MM.1S (cell line): ENCODE measurements around the gene AMT.

Experiments used
- EZH2 ChIP-seq: fragments of 300-600 bp; sonication (generic); optimal IDR thresholded peaks from 2 replicates; pipeline ENCODE3; 2017; ENCODE audit warnings: low read depth, mild to moderate bottlenecking, antibody characterized with exemption, low read length, mixed read lengths
- EZH2phosphoT487 ChIP-seq: fragments of 300-600 bp; sonication (generic); IDR thresholded peaks from 2 replicates; pipeline ENCODE4 v1.6.1; 2018; ENCODE audit warnings: antibody characterized with exemption, low read length
- TF ChIP-seq, protein P1 (sequence below): fragments of 300-600 bp; sonication (generic); IDR thresholded peaks from 2 replicates; pipeline ENCODE4 v1.5.1; 2016; ENCODE audit warnings: antibody characterized with exemption, low read length, mixed read lengths

DNA sequence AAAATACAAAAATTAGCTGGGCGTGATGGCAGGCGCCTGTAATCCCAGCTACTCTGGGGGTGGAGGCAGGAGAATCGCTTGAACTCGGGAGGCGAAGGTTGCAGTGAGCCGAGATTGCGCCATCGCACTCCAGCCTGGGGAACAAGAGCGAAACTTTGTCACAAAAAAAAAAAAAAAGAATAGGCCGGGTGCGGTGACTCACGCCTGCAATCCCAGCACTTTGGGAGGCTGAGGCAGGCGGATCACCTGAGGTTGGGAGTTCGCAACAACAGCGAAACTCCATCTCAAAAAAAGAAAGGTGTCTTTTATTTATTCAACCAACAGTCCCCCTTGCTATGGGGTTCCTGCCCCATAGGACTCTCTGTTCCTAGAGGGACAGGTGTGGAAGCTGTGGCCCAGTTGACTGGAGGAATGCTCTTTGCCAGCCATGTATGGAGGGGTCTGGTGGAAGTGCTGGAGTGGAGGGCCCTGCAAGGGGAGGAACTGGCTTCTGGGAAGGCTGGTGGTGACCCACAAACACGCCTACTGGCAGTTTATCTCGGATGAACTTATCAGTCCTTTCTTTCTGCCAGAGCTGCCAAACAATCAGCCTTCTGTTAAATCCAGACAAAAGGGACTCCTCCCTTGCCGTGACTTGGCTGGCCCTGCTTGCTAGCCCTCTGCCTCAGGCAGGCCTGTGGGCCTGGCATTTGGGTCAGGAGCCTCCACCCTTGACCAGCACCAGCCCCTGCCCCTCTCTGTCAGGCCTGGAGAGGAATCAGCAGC, 43.2 kb upstream of the AMT start:
- TF ChIP-seq, protein P1, sequence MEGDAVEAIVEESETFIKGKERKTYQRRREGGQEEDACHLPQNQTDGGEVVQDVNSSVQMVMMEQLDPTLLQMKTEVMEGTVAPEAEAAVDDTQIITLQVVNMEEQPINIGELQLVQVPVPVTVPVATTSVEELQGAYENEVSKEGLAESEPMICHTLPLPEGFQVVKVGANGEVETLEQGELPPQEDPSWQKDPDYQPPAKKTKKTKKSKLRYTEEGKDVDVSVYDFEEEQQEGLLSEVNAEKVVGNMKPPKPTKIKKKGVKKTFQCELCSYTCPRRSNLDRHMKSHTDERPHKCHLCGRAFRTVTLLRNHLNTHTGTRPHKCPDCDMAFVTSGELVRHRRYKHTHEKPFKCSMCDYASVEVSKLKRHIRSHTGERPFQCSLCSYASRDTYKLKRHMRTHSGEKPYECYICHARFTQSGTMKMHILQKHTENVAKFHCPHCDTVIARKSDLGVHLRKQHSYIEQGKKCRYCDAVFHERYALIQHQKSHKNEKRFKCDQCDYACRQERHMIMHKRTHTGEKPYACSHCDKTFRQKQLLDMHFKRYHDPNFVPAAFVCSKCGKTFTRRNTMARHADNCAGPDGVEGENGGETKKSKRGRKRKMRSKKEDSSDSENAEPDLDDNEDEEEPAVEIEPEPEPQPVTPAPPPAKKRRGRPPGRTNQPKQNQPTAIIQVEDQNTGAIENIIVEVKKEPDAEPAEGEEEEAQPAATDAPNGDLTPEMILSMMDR = no peak
- no peak for TF ChIP-seq EZH2
- TF ChIP-seq EZH2phosphoT487 = no peak
